22Rv1 (cell line): ENCODE data around the gene KCNH8.

Experiments used
- ZFX ChIP-seq: fragments of 450-650 bp; IDR thresholded peaks from 2 replicates; pipeline ENCODE4 v1.6.1; 2017; ENCODE audit warnings: antibody characterized with exemption, borderline replicate concordance
- TF ChIP-seq, protein P1 (sequence below): fragments of 450-650 bp; IDR thresholded peaks from 2 replicates; pipeline ENCODE4 v1.5.1; 2017; ENCODE audit warnings: mild to moderate bottlenecking

DNA sequence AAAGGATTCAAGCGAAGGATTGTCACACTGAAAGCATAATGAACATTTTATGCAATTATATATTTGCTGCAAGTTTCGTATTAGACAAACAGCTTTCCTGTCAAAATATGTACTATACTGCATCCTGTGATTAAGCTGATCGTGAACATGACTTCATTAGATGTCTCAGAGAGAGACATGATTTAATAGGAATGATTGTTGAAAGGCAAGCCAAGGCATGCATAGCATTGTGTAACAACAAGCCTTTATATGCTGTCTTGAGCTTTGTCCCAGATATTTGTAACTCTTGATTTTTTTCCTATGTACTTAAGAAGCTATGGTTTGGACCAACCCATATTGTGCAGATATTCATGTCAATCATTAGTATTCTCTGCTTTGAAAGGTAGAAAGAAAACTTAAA, 309.1 kb downstream of the KCNH8 start:
- TF ChIP-seq, protein P1, sequence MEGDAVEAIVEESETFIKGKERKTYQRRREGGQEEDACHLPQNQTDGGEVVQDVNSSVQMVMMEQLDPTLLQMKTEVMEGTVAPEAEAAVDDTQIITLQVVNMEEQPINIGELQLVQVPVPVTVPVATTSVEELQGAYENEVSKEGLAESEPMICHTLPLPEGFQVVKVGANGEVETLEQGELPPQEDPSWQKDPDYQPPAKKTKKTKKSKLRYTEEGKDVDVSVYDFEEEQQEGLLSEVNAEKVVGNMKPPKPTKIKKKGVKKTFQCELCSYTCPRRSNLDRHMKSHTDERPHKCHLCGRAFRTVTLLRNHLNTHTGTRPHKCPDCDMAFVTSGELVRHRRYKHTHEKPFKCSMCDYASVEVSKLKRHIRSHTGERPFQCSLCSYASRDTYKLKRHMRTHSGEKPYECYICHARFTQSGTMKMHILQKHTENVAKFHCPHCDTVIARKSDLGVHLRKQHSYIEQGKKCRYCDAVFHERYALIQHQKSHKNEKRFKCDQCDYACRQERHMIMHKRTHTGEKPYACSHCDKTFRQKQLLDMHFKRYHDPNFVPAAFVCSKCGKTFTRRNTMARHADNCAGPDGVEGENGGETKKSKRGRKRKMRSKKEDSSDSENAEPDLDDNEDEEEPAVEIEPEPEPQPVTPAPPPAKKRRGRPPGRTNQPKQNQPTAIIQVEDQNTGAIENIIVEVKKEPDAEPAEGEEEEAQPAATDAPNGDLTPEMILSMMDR, result no peak
- TF ChIP-seq ZFX, result no peak
